ENCODE results near the gene CNTRL. TPM values are rescaled to one million over a fixed set of nuclear protein-coding genes. Genes with fewer than 3 reads are reported as not detected.
"Not testable (repeated sequence)": the region's sequence is repeated elsewhere in the genome, so short reads cannot be mapped to it uniquely, and the experiment has no call there.

The CNTRL gene
- total RNA-seq, 2 experiments from 2014 or later, result 64.1 to 72.2 TPM

DNA sequence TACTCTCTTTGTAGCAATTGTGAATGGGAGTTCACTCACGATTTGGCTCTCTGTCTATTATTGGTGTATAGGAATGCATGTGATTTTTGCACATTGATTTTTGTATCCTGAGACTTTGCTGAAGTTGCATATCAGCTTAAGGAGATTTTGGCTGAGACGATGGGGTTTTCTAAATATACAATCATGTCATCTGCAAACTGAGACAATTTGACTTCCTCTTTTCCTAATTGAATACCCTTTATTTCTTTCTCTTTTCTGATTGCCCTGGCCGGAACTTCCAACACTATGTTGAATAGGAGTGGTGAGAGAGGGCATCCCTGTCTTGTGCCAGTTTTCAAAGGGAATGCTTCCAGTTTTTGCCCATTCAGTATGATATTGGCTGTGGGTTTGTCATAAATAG, 54.6 kb downstream of the CNTRL start:
- not testable (repeated sequence) for DNase-seq; H3K9me3 Mint-ChIP-seq (ENCODE audit: low read depth); ATAC-seq

DNA sequence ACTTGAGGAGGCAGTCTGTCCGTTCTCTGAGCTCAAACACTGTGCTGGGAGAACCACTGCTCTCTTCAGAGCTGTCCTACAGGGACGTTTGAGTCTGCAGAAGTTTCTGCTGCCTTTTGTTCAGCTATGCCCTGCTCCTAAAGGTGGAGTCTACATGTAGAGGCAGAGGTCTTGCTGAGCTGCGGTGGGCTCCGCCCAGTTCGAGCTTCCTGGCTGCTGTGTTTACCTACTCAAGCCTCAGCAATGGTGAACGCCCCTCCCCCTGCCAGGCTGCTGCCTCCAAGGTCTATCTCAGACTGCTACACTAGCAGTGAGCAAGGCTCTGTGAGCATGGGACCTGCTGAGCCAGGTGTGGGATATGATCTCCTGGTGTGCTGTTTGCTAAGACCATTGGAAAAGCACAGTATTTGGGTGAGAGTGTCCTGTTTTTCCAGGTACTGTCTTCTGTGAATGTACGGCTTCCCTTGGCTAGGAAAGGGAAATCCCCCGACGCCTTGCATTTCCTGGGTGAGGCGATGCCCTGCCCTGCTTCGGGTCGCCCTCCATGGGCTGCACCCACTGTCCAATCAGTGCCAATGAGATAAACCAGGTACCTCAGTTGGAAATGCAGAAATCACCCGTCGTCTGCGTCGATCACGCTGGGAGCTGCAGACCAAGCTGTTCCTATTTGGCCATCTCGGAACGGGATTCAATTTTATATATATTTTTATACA, 58.5 kb downstream of the CNTRL start:
- Mint-ChIP-seq H3K9me3 (ENCODE audit: low read depth) (peaks cover 10% of the 10 kb centered on the region), H3K27ac (peak overlapping the region; percentile 53), H3K36me3 (ENCODE audit: low read depth) (peaks cover 72% of the 10 kb centered on the region), H3K4me1 (peaks cover 55% of the 10 kb centered on the region), H3K4me3 (no peak overlapping the region), H3K27me3 (no peaks in the 10 kb centered on the region)
- DNase-seq (peak; percentile 77), ATAC-seq (peak; percentile 83)
- ChIA-PET POLR2A (no interaction called here), CTCF (interaction anchor here (0.6 to 1.7 kb wide), 5 partner anchors 9 to 208 kb away, joined by 3 to 6 read pairs (median 4); no protein-coding TSS in a partner anchor)
- intact Hi-C loops (cut with DNase I, micrococcal nuclease), result no loop called here

More for the DNA sequence above, 54.6 kb downstream of the CNTRL start:
- peaks cover 78% of the 10 kb centered on the region for H3K36me3 Mint-ChIP-seq (ENCODE audit: low read depth)
- H3K27ac Mint-ChIP-seq; POLR2A ChIA-PET; H3K27me3 Mint-ChIP-seq; H3K4me3 Mint-ChIP-seq; intact Hi-C loops (cut with DNase I, micrococcal nuclease): not testable (repeated sequence)
- CTCF ChIA-PET, result interaction anchor here (0.6 to 1.1 kb wide), 2 partner anchors 68 to 1694 kb away, joined by 3 to 4 read pairs; no protein-coding TSS in a partner anchor
- peaks cover 60% of the 10 kb centered on the region for H3K4me1 Mint-ChIP-seq

DNA sequence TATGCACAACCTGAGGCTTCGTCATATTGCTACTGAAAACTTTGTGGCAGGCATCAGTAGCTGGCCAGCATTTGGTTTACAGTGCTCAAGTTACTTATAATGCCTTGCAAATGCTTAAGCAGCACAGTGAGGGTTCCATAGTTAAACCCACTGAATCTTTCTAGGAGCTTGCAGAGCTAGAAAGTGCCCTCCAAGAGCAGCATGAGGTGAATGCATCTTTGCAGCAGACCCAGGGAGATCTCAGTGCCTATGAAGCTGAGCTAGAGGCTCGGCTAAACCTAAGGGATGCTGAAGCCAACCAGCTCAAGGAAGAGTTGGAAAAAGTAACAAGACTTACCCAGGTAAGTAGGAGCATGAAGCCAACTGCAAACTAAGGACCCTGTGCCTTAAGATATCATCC, 60.9 kb downstream of the CNTRL start:
- ATAC-seq (no peak), DNase-seq (no peak)
- CTCF ChIA-PET, result interaction anchor here (0.9 to 1.1 kb wide), 2 partner anchors 12 to 264 kb away, joined by 3 to 4 read pairs; no protein-coding TSS in a partner anchor
- H3K4me1 Mint-ChIP-seq, result peaks cover 33% of the 10 kb centered on the region
- POLR2A ChIA-PET, result no interaction called here
- no peaks in the 10 kb centered on the region for H3K27me3 Mint-ChIP-seq
- H3K27ac Mint-ChIP-seq, result no peak overlapping the region
- H3K9me3 Mint-ChIP-seq (ENCODE audit: low read depth), result peaks cover under 1% of the 10 kb centered on the region
- intact Hi-C loops (cut with DNase I, micrococcal nuclease), result no loop called here
- H3K4me3 Mint-ChIP-seq, result no peak overlapping the region
- H3K36me3 Mint-ChIP-seq (ENCODE audit: low read depth), result peaks cover 67% of the 10 kb centered on the region

DNA sequence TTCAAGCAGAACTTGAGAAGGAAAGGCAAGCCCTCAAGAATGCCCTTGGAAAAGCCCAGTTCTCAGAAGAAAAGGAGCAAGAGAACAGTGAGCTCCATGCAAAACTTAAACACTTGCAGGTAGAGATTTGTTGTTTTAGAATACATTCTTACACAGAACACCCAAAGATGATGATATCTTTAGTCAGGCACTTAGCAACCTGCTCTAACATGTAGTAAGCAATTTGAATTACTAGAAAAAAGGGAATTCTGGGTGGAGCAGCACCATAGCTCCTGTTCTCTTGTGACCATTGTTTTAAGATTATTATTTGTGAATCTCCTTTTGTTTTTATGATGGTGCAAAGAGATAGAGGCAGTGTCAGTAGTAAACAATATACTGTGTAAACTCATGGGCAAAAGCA, 63.8 kb downstream of the CNTRL start:
- peaks cover 4% of the 10 kb centered on the region for H3K4me1 Mint-ChIP-seq
- ChIA-PET POLR2A (no interaction called here), CTCF (no interaction called here)
- no peaks in the 10 kb centered on the region for H3K9me3 Mint-ChIP-seq (ENCODE audit: low read depth)
- intact Hi-C loops (cut with DNase I, micrococcal nuclease), result no loop called here
- H3K4me3 Mint-ChIP-seq, result no peak overlapping the region
- H3K36me3 Mint-ChIP-seq (ENCODE audit: low read depth), result peaks cover 62% of the 10 kb centered on the region
- no peaks in the 10 kb centered on the region for H3K27me3 Mint-ChIP-seq
- no peak overlapping the region for H3K27ac Mint-ChIP-seq
- ATAC-seq (no peak), DNase-seq (no peak)

DNA sequence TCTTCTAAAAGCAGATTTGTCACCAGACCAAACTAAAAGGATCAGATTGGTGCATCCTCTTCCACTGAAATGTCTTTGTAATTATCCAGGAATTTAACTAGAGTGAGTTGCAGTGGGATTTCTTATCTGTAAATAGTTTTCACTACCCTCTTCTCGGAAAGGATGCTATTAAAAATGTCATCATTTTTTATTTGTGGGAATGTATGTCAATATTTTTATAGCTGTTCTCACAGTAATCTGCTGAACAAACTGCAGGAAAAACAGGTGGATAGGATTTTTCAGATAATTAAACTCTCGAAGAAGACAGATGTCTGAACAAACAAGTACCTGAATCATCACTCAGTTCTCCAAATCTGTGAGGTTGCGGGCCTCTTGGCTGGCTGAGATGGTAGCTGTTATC, 64.2 kb downstream of the CNTRL start:
- Mint-ChIP-seq H3K27ac (no peak overlapping the region), H3K4me1 (peaks cover 4% of the 10 kb centered on the region), H3K9me3 (ENCODE audit: low read depth) (no peaks in the 10 kb centered on the region), H3K4me3 (no peak overlapping the region), H3K36me3 (ENCODE audit: low read depth) (peaks cover 65% of the 10 kb centered on the region), H3K27me3 (no peaks in the 10 kb centered on the region)
- ChIA-PET POLR2A (no interaction called here), CTCF (interaction anchor here (0.8 to 1.3 kb wide), 2 partner anchors 13 to 63 kb away, joined by 3 to 4 read pairs; no protein-coding TSS in a partner anchor)
- ATAC-seq (no peak), DNase-seq (no peak)
- intact Hi-C loops (cut with DNase I, micrococcal nuclease), result no loop called here

DNA sequence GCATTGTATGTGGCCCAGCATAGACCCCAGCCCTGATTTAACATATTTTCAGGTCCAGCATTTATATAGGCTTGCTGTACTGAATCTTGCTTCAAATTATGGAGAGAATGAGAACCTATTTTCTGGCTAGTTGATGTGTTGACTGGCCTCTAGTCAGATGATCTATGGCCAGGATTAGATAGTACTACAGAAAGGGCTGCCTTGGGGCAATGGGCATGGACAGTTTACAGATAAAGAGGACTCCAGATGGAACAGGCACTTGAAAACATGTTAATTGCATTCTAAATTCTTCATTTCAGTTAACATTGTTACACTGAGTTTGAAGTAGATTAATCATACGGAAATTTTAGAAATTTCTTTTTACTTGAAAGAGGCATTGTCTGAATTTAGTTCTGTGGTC, 65.4 kb downstream of the CNTRL start:
- H3K36me3 Mint-ChIP-seq (ENCODE audit: low read depth), result peaks cover 71% of the 10 kb centered on the region
- H3K4me1 Mint-ChIP-seq, result no peaks in the 10 kb centered on the region
- no peaks in the 10 kb centered on the region for H3K27me3 Mint-ChIP-seq
- H3K9me3 Mint-ChIP-seq (ENCODE audit: low read depth), result no peaks in the 10 kb centered on the region
- no peak for ATAC-seq
- intact Hi-C loops (cut with DNase I, micrococcal nuclease), result no loop called here
- POLR2A ChIA-PET, result no interaction called here
- H3K4me3 Mint-ChIP-seq, result no peak overlapping the region
- CTCF ChIA-PET, result interaction anchor here (1.0 to 2.1 kb wide), 3 partner anchors 12 to 609 kb away, joined by 3 to 5 read pairs (median 4); no protein-coding TSS in a partner anchor
- no peak overlapping the region for H3K27ac Mint-ChIP-seq
- DNase-seq, result no peak

DNA sequence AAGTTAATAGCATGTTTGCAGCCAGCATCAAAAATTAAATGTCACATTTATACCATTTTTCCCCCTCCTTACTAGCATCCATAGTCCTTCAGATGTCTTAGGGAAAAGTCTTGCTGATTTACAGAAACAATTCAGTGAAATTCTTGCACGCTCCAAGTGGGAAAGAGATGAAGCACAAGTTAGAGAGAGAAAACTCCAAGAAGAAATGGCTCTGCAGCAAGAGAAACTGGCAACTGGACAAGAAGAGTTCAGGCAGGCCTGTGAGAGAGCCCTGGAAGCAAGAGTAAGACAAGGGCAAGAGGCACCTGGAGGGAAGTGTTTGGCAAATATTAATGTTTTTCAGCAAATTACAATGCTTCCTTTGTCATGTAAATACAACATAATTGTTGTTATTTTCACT, 66.6 kb downstream of the CNTRL start:
- H3K27ac Mint-ChIP-seq, result no peak overlapping the region
- ATAC-seq, result no peak
- POLR2A ChIA-PET, result no interaction called here
- no peaks in the 10 kb centered on the region for H3K9me3 Mint-ChIP-seq (ENCODE audit: low read depth)
- H3K4me3 Mint-ChIP-seq, result no peak overlapping the region
- H3K4me1 Mint-ChIP-seq, result no peaks in the 10 kb centered on the region
- intact Hi-C loops (cut with DNase I, micrococcal nuclease), result no loop called here
- peaks cover 68% of the 10 kb centered on the region for H3K36me3 Mint-ChIP-seq (ENCODE audit: low read depth)
- DNase-seq, result no peak
- CTCF ChIA-PET, result interaction anchor here (0.6 to 2.1 kb wide), 2 partner anchors 28 to 29 kb away, joined by 3 to 5 read pairs; no protein-coding TSS in a partner anchor
- no peaks in the 10 kb centered on the region for H3K27me3 Mint-ChIP-seq

DNA sequence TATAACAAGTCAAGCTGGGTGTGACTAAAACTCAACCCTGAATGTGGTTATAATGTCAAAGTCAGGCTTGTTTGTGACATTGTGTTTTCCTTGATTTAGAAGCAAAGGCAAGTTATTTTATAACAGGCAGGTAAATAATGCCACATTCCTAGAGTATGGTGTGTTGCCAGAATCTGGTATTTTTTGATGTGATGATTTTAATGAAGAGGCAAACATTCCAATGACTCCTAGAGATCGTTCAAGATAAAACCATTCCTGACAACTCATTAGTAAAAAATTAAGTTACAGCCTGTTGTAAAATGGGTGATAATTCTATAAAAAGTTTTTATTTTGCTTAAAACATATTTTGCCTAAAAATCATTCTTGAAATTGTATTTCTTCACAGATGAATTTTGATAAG, 67.0 kb downstream of the CNTRL start:
- H3K27me3 Mint-ChIP-seq, result no peaks in the 10 kb centered on the region
- peaks cover 72% of the 10 kb centered on the region for H3K36me3 Mint-ChIP-seq (ENCODE audit: low read depth)
- ChIA-PET POLR2A (no interaction called here), CTCF (interaction anchor here (0.6 to 2.1 kb wide), 2 partner anchors 28 to 29 kb away, joined by 3 to 5 read pairs; no protein-coding TSS in a partner anchor)
- H3K27ac Mint-ChIP-seq, result no peak overlapping the region
- no peaks in the 10 kb centered on the region for H3K9me3 Mint-ChIP-seq (ENCODE audit: low read depth)
- no peak overlapping the region for H3K4me3 Mint-ChIP-seq
- H3K4me1 Mint-ChIP-seq, result no peaks in the 10 kb centered on the region
- intact Hi-C loops (cut with DNase I, micrococcal nuclease), result no loop called here
- DNase-seq, result no peak
- ATAC-seq, result no peak

DNA sequence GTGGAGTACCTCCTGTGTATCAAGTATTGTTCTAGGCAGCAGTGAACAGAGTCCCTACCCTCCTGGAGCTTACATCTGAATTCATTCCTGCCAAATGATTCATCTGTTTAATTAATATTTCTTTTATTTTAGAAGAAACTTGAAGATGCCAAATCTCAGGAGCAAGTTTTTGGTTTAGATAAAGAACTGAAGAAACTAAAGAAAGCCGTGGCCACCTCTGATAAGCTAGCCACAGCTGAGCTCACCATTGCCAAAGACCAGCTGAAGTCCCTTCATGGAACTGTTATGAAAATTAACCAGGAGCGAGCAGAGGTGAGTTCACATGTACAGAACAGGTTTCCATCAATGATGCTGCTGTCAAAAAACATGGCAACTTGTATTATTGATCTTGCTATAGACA, 69.0 kb downstream of the CNTRL start:
- Mint-ChIP-seq H3K27me3 (no peaks in the 10 kb centered on the region), H3K4me3 (no peak overlapping the region), H3K27ac (no peak overlapping the region), H3K36me3 (ENCODE audit: low read depth) (peaks cover 75% of the 10 kb centered on the region), H3K9me3 (ENCODE audit: low read depth) (no peaks in the 10 kb centered on the region), H3K4me1 (no peaks in the 10 kb centered on the region)
- DNase-seq, result no peak
- POLR2A ChIA-PET, result no interaction called here
- ATAC-seq, result no peak
- intact Hi-C loops (cut with DNase I, micrococcal nuclease), result no loop called here
- CTCF ChIA-PET, result interaction anchor here (0.9 kb wide), 1 partner anchor 20 kb away, joined by 3 read pairs; no protein-coding TSS in a partner anchor

DNA sequence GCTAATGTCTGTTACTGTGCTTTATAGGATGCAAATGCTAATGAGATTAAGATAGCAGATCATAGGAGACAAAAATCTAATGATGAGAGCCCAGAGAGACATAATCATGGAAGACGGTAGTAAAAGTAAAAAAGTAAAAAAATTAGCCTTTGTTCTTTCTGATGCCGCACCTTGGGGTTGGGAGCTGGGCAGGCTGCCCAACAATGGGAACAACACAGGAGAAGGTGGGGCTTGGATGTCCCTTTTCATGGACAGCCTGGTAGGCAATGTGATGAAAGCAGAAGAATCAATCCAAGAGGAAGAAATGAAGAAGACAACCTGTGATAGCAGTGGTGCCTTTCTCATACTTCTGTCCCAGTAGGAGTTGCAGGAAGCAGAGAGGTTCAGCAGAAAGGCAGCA, 69.7 kb downstream of the CNTRL start:
- ATAC-seq (no peak), DNase-seq (no peak)
- intact Hi-C loops (cut with DNase I, micrococcal nuclease), result no loop called here
- H3K4me1 Mint-ChIP-seq, result no peaks in the 10 kb centered on the region
- CTCF ChIA-PET, result interaction anchor here (0.9 kb wide), 1 partner anchor 20 kb away, joined by 3 read pairs; no protein-coding TSS in a partner anchor
- POLR2A ChIA-PET, result no interaction called here
- H3K27me3 Mint-ChIP-seq, result no peaks in the 10 kb centered on the region
- peaks cover 74% of the 10 kb centered on the region for H3K36me3 Mint-ChIP-seq (ENCODE audit: low read depth)
- H3K27ac Mint-ChIP-seq, result no peak overlapping the region
- H3K4me3 Mint-ChIP-seq, result no peak overlapping the region
- H3K9me3 Mint-ChIP-seq (ENCODE audit: low read depth), result no peaks in the 10 kb centered on the region

DNA sequence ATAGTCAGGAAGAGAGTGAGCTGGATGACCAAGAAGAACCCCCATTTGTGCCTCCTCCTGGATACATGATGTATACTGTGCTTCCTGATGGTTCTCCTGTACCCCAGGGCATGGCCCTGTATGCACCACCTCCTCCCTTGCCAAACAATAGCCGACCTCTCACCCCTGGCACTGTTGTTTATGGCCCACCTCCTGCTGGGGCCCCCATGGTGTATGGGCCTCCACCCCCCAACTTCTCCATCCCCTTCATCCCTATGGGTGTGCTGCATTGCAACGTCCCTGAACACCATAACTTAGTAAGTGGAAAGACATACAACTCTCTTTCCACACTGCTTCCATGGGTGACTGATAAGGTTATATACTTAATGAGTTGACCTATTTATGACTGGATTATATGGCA, 75.4 kb downstream of the CNTRL start:
- ATAC-seq, result no peak
- H3K27me3 Mint-ChIP-seq, result no peaks in the 10 kb centered on the region
- POLR2A ChIA-PET, result no interaction called here
- no peak overlapping the region for H3K27ac Mint-ChIP-seq
- no peaks in the 10 kb centered on the region for H3K9me3 Mint-ChIP-seq (ENCODE audit: low read depth)
- intact Hi-C loops (cut with DNase I, micrococcal nuclease), result no loop called here
- H3K4me1 Mint-ChIP-seq, result peaks cover 10% of the 10 kb centered on the region
- DNase-seq, result no peak
- peaks cover 61% of the 10 kb centered on the region for H3K36me3 Mint-ChIP-seq (ENCODE audit: low read depth)
- CTCF ChIA-PET, result interaction anchor here (0.6 to 1.9 kb wide), 2 partner anchors 9 to 19 kb away, joined by 4 read pairs; no protein-coding TSS in a partner anchor
- H3K4me3 Mint-ChIP-seq, result no peak overlapping the region

DNA sequence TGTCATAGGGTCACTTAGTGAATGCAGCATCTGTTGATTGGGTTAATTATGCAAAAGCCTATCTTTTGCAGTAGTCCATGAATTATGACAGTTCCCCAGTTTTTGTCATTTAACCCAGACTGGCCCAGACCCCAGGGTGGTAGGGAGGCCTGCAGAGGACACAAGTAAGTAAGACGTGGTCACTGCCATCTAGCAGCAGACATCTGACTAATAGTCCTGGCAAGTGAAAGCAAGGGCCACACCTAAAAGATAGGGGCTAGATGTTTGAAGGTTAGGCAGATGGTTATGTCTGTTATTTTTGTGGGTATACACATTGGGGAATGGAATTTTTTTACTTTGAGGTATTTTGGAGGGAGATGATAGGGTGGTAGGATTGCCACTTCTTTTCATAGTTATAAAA, 78.9 kb downstream of the CNTRL start:
- ATAC-seq (no peak), DNase-seq (no peak)
- ChIA-PET CTCF (interaction anchor here (1.6 kb wide), 1 partner anchor 45 kb away, joined by 3 read pairs; no protein-coding TSS in a partner anchor), POLR2A (no interaction called here)
- Mint-ChIP-seq H3K36me3 (ENCODE audit: low read depth) (peaks cover 67% of the 10 kb centered on the region), H3K27me3 (no peaks in the 10 kb centered on the region), H3K27ac (no peak overlapping the region), H3K9me3 (ENCODE audit: low read depth) (no peaks in the 10 kb centered on the region), H3K4me1 (peaks cover 24% of the 10 kb centered on the region), H3K4me3 (no peak overlapping the region)
- intact Hi-C loops (cut with DNase I, micrococcal nuclease), result no loop called here

Data from activated CD4-positive, alpha-beta T cell treated with anti-CD3 and anti-CD28 coated beads for 36 hours (primary cell).